ENCODE data around the gene CCDC7. TPM values are rescaled to one million over a fixed set of nuclear protein-coding genes. Genes with fewer than 3 reads are reported as not detected.
A peak's percentile ranks its signal among the peaks of the same experiment; 100 is the strongest.
"Not testable (repeated sequence)": the region's sequence is repeated elsewhere in the genome, so short reads cannot be mapped to it uniquely, and the experiment has no call there.

The CCDC7 gene
- total RNA-seq, 1 donor from 2014 or later = 43.8 TPM

DNA sequence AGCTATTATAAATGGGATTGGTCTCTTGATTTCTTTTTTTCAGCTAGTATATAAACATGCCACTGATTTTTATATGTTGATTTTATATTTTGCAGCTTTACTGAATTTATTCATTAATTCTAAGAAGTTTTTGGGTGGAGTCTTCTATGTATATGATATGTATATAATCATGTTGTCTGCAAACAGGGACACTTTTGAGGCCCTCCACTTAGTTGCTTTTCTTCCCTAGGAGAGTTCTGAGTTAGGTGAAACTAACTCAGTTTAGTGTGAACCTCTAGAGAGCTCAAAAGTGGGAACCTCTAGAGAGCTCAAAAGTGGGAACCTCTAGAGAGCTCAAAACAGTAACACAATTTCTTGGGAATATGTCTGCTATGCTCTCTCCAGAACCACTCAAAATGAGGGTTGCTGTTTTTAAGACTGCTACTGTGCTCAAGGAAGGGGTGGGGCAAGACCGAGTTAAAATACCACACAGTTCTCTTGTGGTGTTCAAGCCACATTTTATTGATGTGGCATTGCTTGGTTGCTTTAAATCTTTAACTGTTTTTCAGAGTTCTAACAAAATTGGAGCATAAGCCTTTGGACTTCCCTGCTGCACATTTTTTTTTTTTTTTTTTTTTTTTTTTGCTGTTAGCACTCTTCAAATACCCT, 13.2 kb downstream of the CCDC7 start:
- no peak for DNase-seq

DNA sequence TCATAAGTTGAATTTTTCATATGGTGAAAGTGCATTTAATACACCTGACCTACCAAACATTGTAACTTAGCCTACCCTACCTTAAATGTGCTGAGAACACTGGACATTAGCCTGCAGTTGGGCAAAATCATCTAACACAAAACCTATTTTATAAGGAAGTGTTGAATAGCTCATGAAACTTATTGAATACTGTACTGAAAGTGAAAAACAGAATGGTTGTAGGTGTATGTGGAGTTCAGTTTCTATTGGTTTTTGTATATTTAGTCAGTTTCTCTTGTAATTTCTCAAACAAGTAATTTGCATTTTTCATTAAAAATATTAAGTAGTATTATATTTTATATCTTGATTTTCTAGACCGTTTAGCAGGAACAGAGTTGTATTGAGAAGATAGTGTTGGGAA, 15.3 kb downstream of the CCDC7 start:
- no peak for DNase-seq

DNA sequence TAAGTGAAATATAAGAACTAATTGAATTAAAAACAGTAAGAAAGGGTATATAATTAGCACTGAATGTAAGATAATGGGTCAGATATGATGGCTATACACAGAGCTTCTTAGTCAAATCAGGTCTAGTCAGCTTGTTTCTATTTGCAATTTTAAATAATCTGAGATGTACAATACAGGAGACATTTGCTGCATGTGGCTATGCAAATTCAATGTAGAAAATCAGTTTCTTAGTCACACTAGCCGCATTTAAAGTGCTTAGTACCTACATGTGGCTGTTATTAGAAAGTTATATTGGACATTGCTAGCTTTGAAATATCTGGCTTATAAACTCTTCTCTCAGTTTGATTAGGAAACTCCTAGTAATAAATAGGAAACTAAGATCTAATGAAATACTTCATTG, 25.3 kb downstream of the CCDC7 start:
- DNase-seq = no peak

DNA sequence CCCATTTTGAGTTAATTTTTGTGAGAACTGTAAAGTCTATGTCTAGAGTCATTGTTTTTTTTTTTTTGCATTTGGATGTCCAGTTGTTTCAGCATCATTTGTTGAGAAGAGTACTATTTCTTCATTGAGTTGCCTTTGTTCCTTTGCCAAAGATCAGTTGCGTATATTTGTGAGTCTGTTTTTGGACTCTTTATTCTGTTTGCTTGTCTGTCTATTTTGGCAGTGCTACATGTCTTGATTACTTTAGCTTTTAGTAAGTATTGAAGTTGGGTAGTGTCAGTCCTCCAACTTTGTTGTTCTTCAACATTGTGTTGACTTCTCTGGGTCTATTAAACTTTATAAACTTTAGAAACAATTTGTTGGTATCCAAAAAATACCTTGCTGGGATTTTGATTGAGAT, 31.6 kb downstream of the CCDC7 start:
- no peak for DNase-seq

DNA sequence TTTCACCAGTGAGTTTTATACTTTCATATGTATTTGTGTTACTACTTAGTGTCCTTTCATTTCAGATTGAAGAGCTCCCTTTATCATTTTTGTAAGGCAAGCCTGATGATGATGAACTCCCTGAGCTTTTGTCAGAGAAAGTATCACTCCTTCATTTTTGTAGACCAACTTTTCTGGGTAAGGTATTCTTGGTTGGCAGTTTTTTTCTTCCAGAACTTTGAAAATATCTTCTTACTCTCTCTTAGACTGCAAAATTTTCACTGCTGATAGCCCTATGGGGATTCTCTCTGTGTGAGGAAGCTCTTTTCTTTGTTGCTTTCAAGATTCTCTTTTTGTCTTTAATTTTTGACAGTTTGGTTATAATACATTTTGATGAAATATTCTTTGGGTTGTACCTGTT, 35.7 kb downstream of the CCDC7 start:
- DNase-seq = no peak

DNA sequence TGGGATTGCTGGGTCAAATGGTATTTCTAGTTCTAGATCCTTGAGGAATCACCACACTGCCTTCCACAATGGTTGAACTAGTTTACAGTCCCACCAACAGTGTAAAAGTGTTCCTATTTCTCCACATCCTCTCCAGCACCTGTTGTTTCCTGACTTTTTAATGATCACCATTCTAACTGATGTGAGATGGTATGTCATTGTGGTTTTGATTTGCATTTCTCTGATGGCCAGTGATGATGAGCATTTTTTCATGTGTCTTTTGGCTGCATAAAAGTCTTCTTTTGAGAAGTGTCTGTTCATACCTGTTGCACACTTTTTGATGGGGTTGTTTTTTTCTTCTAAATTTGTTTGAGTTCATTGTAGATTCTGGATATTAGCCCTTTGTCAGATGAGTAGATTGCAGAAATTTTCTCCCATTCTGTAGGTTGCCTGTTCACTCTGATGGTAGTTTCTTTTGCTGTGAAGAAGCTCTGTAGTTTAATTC, 37.1 kb downstream of the CCDC7 start:
- DNase-seq = not testable (repeated sequence)

DNA sequence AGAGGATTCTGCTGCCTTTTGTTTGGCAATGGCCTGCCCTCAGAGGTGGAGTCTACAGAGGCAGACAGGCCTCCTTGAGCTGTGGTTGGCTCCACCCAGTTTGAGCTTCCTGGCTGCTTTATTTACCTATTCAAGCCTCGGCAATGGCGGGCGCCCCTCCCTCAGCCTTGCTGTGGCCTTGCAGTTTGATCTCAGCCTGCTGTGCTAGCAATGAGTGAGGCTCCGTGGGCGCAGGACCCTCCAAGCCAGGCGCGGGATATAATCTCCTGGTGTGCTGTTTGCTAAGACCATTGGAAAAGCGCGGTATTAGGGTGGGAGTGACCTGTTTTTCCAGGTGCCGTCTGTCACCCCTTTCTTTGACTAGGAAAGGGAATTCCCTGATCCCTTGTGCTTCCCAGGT, 42.1 kb downstream of the CCDC7 start:
- not testable (repeated sequence) for DNase-seq

DNA sequence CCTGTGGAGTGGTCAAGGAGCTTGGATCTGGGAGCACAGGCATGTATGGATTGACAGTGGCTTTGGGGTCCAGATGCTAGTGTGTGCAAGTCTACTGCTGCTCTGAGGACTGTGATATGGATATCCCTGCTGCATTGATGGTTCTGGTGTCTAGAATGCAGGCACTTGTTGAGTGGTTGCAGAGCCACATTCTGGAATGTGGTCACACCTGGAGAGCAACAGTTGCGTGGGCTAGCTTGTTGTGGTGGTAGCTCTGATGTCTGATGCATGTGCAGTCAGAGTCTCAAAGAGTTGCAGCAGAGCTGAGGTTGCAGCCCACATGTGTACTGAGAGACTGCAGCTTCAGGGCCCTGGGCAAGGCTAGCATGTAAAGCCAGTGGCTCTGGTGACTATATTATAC, 43.2 kb downstream of the CCDC7 start:
- no peak for DNase-seq

DNA sequence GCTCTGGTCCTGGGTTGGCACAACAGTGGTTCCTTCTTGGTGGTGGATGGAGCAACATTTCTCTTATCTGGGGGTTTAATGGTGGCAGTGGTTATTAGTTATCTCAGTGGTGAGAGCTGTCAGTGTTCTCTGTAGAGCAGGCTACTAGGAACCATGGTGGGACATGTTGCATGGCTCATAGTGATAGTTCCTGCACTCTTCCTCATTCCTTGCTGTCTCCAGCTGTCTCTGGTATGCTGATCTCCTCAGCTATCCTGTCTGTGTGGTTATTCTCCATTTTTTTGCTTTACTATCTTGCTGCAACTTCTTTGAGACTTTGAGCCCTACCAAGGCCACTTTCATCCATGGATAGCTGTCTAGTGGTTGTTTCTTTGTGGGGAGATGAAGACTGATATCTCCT, 44.0 kb downstream of the CCDC7 start:
- no peak for DNase-seq

DNA sequence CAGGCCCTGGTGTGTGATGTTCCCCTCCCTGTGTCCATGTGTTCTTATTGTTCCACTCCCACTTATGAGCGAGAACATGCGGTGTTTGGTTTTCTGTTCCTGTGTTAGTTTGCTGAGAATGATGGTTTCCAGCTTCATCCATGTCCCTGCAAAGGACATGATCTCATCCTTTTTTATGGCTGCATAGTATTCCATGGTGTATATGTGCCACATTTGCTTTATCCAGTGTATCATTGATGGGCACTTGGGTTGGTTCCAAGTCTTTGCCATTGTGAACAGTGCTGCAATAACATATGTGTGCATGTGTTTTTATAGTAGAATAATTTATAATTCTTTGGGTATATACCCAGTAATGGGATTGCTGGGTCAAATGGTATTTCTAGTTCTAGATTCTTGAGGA, 48.6 kb downstream of the CCDC7 start:
- DNase-seq = not testable (repeated sequence)

DNA sequence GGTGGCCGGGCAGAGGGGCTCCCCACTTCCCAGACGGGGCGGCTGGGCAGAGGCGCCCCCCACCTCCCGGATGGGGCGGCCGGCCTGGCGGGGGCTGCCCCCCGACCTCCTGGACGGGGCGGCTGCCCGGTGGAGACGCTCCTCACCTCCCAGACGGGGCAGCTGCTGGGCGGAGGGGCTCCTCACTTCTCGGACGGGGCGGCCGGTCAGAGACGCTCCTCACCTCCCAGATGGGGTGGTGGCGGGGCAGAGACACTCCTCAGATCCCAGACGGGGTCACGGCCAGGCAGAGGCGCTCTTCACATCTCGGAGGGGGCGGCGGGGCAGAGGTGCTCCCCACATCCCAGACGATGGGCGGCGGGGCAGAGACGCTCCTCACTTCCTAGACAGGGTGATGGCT, 54.2 kb downstream of the CCDC7 start:
- not testable (repeated sequence) for DNase-seq

DNA sequence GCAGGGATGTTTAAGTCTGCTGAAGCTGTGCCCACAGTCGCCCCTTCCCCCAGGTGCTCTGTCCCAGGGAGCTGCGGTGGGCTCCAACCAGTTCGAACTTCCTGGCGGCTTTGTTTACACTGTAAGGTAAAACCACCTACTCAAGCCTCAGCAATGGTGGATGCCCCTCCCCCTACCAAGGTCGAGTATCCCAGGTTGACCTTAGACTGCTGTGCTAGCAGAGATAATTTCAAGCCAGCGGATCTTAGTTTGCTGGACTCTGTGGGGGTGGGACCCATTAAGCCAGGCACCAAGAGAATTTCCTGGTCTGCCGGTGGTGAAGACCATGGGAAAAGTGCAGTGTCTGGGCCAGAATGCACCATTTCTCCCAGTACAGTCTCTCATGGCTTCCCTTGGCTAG, 56.0 kb downstream of the CCDC7 start:
- DNase-seq = no peak

DNA sequence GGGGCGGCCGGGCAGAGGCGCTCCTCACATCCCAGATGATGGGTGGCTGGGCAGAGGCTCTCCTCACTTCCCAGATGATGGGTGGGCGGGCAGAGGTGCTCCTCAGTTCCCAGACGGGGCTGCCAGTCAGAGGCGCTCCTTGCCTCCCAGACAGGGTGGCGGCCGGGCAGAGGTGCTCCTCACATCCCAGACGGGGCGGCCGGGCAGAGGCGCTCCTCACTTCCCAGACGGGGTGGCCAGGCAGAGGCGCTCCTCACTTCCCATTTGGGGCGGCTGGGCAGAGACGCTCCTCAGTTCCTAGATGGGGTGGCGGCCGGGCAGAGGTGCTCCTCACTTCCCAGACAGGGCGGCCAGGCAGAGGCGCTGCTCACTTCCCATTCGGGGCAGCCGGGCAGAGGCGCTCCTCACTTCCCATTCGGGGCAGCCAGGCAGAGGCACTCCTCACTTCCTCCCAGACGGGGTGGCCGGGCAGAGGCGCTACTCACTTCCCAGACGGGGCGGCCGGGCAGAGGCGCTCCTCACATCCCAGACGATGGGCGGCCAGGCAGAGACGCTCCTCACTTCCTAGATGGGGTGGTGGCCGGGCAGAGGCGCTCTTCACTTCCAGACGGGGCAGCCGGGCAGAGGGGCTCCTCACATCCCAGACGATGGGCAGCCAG, 60.0 kb downstream of the CCDC7 start:
- DNase-seq = not testable (repeated sequence)

DNA sequence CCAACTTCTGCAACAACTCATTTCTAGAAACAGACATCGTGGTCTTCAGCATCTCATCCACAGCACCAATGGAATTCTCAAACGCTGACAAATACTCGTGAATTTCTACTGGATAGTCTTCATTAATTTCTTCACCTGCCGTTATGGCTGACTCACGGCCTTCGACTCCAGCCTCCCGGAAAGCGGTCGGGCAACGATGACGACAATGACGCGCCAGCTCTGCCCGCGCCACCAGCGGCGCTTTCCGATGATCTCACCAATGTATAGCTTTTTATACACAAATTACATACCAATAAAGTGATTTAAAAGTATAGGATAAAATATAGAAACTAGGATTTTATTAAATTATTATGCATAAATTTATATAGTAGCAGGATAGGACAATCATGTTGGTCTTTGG, 65.7 kb downstream of the CCDC7 start:
- no peak for DNase-seq

DNA sequence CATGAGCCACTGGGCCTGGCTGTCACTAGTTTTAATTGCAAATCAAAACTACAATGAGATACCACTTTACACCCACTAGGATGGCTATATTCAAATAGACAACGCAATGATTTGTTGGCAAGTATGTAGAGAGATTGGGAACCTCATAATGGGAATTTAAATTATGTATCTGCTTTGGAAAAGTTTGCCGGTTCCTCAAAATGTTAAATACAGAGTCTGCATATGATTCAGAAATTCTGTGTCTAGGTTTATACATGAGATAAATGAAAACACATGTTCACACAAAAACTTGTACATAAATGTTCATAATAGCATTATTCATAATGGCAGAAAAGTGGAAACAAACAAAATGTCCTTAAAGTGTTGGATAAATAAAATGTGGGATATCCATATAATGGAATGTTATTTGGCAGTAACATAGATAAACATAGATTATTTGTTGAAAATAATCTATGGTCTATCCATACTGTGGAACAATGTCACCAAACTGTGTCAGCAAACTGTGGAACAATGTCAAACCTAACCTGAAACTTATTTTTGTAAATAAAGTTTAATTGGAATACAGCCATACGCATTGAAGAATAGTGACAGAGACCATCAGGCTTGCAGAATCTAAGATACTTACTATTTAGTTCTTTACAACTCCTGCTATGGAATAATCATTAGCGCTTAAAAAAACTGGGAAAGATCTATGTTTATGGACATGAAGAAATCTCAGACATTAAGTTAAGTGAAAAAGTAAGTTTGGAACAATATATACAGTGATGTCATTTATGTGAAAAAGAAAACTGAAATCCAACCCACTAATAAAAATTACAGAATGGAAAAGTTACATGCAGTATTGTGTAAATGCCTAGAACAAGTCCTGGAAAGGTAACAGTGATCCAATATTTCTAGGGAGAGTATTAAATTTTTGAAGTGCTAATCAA, 70.9 kb downstream of the CCDC7 start:
- peak; percentile 78 for DNase-seq

DNA sequence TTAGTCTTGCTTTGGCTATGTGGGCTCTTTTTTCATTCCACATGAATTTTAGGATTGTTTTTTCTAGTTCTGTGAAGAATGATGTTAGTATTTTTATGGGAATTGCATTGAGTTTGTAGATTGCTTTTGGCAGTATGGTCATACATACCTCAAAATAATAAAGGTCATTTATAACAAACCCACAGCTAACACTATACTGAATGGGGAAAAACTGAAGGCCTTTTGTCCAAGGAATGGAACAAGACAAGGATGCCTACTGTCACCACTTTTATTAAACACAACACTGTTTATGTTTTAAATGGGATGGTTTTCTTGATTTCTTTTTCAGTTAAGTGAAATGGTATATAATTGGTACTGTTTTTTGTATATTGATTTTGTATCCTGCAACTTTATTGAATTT, 84.3 kb downstream of the CCDC7 start:
- DNase-seq = no peak

DNA sequence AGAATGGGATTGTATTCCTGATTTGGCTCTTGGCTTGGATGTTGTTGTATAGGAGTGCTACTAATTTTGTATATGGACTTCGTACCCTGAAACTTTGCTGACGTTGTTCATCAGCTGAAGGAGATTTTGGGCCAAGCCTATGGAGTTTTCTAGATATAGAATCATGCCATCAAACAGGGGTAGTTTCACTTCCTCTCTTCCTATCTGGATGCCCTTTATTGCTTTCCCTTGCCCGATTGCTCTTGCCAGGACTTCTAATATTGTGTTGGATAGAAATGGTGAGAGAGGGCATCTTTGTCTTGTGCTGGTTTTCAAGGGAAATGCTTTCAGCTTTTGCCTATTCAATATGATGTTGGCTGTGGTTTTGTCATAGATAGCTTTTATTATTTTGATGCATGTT, 92.3 kb downstream of the CCDC7 start:
- no peak for DNase-seq

DNA sequence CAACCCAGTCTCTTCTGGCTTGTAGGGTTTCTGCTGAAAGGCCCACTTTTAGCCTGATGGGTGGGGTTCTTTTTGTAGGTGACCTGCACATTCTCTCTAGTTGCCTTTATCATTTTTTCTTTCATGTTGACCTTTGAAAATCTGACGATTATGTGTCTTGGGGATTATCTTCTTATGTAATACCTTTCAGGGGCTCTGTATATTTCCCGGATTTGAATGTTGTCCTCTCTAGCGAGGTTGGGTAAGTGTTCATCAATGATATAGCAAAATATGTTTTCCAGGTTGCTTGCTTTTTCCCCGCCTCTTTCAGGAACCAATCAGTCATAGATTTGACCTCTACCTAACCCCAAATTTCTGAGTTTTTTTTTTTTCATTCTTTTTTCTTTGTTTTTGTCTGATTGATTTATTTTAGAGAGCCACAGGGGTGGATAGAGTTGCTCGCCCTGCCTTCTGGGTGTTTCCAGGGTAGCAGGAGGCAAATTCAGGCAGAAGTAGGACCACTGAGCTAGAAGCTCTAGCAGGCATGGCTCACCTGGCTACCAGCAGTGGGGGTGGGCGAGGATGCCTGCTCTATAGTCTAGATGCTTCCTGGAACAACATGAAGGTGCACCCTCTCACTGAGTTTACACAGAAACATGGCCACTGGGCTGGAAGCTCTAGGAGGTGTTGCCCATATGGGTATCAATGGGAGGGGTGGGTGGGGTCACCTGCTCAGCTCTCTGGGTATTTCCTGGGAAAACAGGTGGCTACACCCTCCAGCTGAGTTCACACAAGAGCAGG, 94.9 kb downstream of the CCDC7 start:
- no peak for DNase-seq

DNA sequence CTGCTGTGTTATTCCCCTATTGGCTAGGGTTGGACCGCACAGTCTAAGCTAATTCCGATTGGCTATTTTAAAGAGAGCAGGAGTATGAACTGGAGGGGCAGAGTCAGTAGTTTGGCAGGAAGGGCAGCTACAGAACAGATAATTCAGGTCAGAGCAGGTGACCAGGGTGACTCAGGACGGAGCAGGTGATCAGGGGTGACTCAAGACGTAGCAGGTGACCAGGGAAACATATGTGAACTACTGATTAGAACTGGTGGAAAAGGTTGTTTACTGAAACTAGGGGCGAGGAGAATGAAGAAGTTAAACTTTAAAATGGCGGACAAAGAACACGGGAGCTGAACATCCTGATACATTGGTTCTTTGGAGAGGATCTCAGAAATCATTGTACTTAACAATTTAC, 102.3 kb downstream of the CCDC7 start:
- no peak for DNase-seq

DNA sequence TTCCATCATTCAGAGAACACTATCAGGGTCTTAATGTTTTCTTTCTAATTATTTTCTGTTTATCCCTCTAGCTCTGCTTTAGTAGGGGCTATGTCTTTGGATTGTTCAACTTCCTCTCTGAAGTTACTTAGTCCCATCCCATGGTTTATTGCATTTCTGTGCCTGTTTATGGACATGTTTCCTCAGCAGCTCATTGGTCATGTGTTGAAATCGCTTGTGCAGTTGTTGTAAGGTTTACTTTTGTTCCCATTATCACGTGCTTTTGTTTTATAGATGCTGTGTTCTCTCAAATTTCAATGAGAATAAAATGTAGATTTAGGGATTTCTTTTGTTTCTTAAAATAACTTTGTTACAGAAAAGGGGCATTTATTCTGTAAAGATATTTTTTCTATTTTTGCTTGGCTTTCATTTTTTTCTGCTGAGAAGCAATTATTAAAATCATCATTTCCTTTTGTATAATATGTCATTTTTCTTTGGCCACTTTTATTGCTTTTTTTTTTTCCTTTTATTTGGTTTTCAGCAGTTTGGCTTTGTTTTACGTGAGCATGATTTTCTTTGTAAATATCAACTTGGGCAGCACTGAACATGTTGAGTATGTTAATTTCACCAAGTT, 110.9 kb downstream of the CCDC7 start:
- no peak for DNase-seq

DNA sequence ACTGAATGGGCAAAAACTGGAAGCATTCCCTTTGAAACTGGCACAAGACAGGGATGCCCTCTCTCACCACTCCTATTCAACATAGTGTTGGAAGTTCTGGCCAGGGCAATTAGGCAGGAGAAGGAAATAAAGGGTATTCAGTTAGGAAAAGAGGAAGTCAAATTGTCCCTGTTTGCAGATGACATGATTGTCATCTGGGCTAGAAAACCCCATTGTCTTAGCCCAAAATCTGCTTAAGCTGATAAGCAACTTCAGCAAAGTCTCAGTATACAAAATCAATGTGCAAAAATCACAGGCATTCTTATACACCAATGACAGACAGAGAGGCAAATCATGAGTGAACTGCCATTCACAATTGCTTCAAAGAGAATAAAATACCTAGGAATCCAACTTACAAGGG, 116.8 kb downstream of the CCDC7 start:
- DNase-seq = not testable (repeated sequence)

DNA sequence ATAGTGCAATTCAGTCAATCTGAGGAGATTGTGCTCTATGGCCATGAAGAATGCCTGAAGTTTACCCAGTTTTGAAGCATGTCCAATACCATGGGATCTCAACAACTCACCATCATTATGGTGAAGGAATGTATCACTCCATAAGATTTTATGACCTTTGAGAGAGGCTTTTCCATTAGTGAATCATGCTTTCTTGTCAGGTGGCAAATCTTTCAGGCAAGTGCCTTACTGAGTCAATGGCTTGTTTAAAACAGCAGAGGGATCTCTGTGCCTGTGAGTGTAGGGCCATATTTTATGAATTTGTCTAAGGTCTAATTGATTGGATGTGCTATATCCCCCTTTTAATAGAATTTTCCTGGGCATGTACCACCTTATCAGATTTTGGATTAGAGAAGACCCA, 131.5 kb downstream of the CCDC7 start:
- DNase-seq = no peak

All from skin of body (tissue), 2 donors.